B cell (primary cell): ENCODE results near the gene ADAMTS12. TPM values are rescaled to one million over a fixed set of nuclear protein-coding genes. Genes with fewer than 3 reads are reported as not detected.

Experiments used
- ATAC-seq: fragments of 200-7000 bp; cut with Tn5 transposase; one replicate; pipeline ENCODE4 v1.10.0; 2021; ENCODE audit warnings: low read depth, mild to moderate bottlenecking, moderate number of reproducible peaks, moderate library complexity
- CTCF ChIA-PET: fragments of 350-600 bp; sonication (Branson Sonifier 250); formaldehyde crosslinking; loops from one replicate; lab custom pipeline; 2021; ENCODE audit warnings: antibody characterized with exemption, inconsistent platforms; lab: Charles Lee
- POLR2A ChIA-PET: fragments of 350-600 bp; sonication (Branson Sonifier 250); formaldehyde crosslinking; loops from one replicate; lab custom pipeline; 2021; ENCODE audit warnings: antibody characterized with exemption; lab: Charles Lee
- DNase-seq: peaks from one replicate; pipeline ENCODE4 v3.0.0; 2013
- H2AFZ ChIP-seq: 2 replicates; pipeline ENCODE4 v1.6.1; 2012; ENCODE audit warnings: mild to moderate bottlenecking, low read depth, low read length; ENCODE audit not compliant: insufficient read depth, poor library complexity, severe bottlenecking
- H3K27ac ChIP-seq, 2 donors: 1 replicate in 1 of 2; 2 replicates in 1 of 2; pipeline ENCODE4 v1.5.1; 2012 to 2013; ENCODE audit warnings: low read length in 2 of 2, mild to moderate bottlenecking in 2 of 2, moderate library complexity in 1 of 2
- H3K27me3 ChIP-seq, 4 experiments: fragments of 200-600 bp in 1 of 4; sonication (generic) in 1 of 4; replicated peaks in 1 of 4; 1 replicate in 2 of 4; 2 replicates in 2 of 4; pipeline versions ENCODE4 v1.6.1 to v1.7.0; 2013 to 2016; ENCODE audit warnings: low read length in 3 of 4, mild to moderate bottlenecking in 2 of 4, mixed read lengths in 1 of 4, moderate library complexity in 1 of 4; ENCODE audit not compliant: insufficient read depth in 4 of 4, control insufficient read depth in 3 of 4; ENCODE audit errors: control extremely low read depth in 1 of 4
- H3K36me3 ChIP-seq, 2 experiments: replicated peaks in 1 of 2; 1 replicate in 1 of 2; 2 replicates in 1 of 2; pipeline versions ENCODE4 v1.6.1 to v1.7.1; 2013; ENCODE audit warnings: low read length in 1 of 2; ENCODE audit not compliant: insufficient read depth in 2 of 2, control insufficient read depth in 1 of 2; ENCODE audit errors: control extremely low read depth in 1 of 2, extremely low read depth in 1 of 2
- H3K4me1 ChIP-seq, 2 donors: fragments of 200-600 bp in 1 of 2; sonication (generic) in 1 of 2; 1 replicate in 1 of 2; 2 replicates in 1 of 2; pipeline versions ENCODE4 v1.5.1 to v1.6.1; 2013 to 2017; ENCODE audit warnings: low read length in 2 of 2; ENCODE audit not compliant: control insufficient read depth in 2 of 2, insufficient read depth in 2 of 2
- H3K4me2 ChIP-seq: replicated peaks from 2 replicates; pipeline ENCODE3; 2012; ENCODE audit warnings: mild to moderate bottlenecking, low read depth, low read length; ENCODE audit not compliant: poor library complexity, severe bottlenecking
- H3K4me3 ChIP-seq, 5 experiments: fragments of 200-600 bp in 1 of 5; sonication (generic) in 1 of 5; 1 replicate in 3 of 5; 2 replicates in 2 of 5; pipeline versions ENCODE4 v1.5.1 to v1.7.0; 2011 to 2016; ENCODE audit warnings: low read length in 4 of 5, mild to moderate bottlenecking in 4 of 5, low read depth in 2 of 5, control low read depth in 1 of 5, moderate library complexity in 1 of 5; ENCODE audit not compliant: insufficient read depth in 1 of 5; ENCODE audit errors: control extremely low read depth in 1 of 5, extremely low read depth in 1 of 5
- H3K79me2 ChIP-seq: fragments of 200-600 bp; sonication (generic); one replicate; pipeline ENCODE4 v1.6.0; 2016; ENCODE audit warnings: low read length; ENCODE audit not compliant: control insufficient read depth, insufficient read depth
- H3K9ac ChIP-seq: fragments of 200-600 bp; sonication (generic); 2 replicates; pipeline ENCODE4 v1.6.1; 2017; ENCODE audit warnings: mild to moderate bottlenecking, low read length, moderate library complexity
- H3K9me3 ChIP-seq, 3 donors: one replicate each; pipeline versions ENCODE4 v1.6.1 to v1.7.1; 2013; ENCODE audit warnings: low read length in 2 of 3; ENCODE audit not compliant: control insufficient read depth in 2 of 3, insufficient read depth in 1 of 3; ENCODE audit errors: control extremely low read depth in 1 of 3
- H4K20me1 ChIP-seq: 2 replicates; pipeline ENCODE4 v1.6.0; 2012; ENCODE audit warnings: mild to moderate bottlenecking, low read length; ENCODE audit not compliant: insufficient read depth, control insufficient read depth, poor library complexity, severe bottlenecking
- H3K27ac Mint-ChIP-seq: one replicate; pipeline ENCODE4 v1.8.0; 2021; ENCODE audit warnings: mixed read lengths
- H3K27me3 Mint-ChIP-seq: one replicate; pipeline ENCODE4 v1.8.0; 2021; ENCODE audit warnings: mixed read lengths
- H3K4me1 Mint-ChIP-seq: one replicate; pipeline ENCODE4 v1.8.0; 2021; ENCODE audit warnings: mixed read lengths
- H3K4me3 Mint-ChIP-seq: one replicate; pipeline ENCODE4 v1.8.0; 2021; ENCODE audit warnings: mixed read lengths
- H3K9me3 Mint-ChIP-seq: one replicate; pipeline ENCODE4 v1.8.0; 2022; ENCODE audit warnings: mixed read lengths; ENCODE audit not compliant: insufficient read depth
- CTCF ChIP-seq: fragments of 200-600 bp; IDR thresholded peaks from one replicate; pipeline ENCODE4 v1.8.0; 2022; ENCODE audit warnings: antibody characterized with exemption, mild to moderate bottlenecking
- EZH2 ChIP-seq: IDR thresholded peaks from 2 replicates; pipeline ENCODE4 v1.6.1; 2012; ENCODE audit warnings: borderline replicate concordance, low read depth, mild to moderate bottlenecking, moderate library complexity, low read length; ENCODE audit not compliant: insufficient read depth, poor library complexity, severe bottlenecking
- WGBS: methylation state at CpG from one replicate; pipeline ENCODE4 v1.1.5; 2013; ENCODE audit warnings: missing lambda C conversion rate; ENCODE audit not compliant: insufficient coverage; 5-methylcytosine and 5-hydroxymethylcytosine counted together
- intact Hi-C: fragments of 100-400 bp; cut with micrococcal nuclease; formaldehyde crosslinking; loops from one replicate; pipeline ENCODE4 v1.10.0; 2022
- polyA plus RNA-seq: library from polyadenylated mRNA; depleted of rRNA; stranded (reverse); fragments of >200 nt; gene quantifications from 2 replicates; pipeline ENCODE4 v1.2.3, GENCODE V29; 2012
- total RNA-seq, 2 donors: library from RNA; stranded (reverse); fragments of 120-200 nt in 1 of 2; gene quantifications; 1 replicate in 1 of 2; 2 replicates in 1 of 2; pipeline versions ENCODE4 v1.2.3 to v1.2.4, GENCODE V29; 2013 to 2022

Gene ADAMTS12
- total and polyA plus RNA-seq, 2 donors (not counting 1 experiment from before 2014, with no cell fraction given) = not detected

DNA sequence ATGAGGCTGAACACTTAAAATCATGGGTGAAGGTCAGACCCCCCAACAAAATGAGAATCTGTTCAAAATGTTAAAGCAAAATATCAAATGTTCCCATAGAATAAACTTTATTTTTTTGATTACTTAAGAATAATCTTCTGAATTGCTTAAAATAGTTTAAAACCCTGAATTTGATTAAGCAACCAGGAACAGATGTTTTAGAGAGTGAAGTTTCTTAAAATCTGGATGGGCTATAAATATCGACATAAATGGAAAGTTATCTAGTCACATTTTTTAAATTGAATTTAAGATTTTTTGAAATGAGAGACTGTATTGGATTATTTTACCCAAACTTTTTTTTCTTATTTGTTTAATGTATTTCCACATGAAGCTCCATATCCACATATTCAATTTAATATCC, 98.5 kb downstream of the ADAMTS12 start:
- POLR2A ChIA-PET = no interaction called here
- intact Hi-C loops = no loop called here
- H3K27ac Mint-ChIP-seq = no peak overlapping the region

GRCh38 chr5:33792559-33792958, 99.2 kb downstream of the ADAMTS12 start:
- Histone ChIP-seq H3K79me2 (no peaks in the 10 kb centered on the region), H3K27ac (no peak overlapping the region), H3K36me3 (no peaks in the 10 kb centered on the region), H3K4me2 (no peak overlapping the region), H4K20me1 (no peaks in the 10 kb centered on the region), H3K9ac (no peak overlapping the region), H3K4me3 (no peak overlapping the region), H2AFZ (no peak overlapping the region), H3K4me1 (no peaks in the 10 kb centered on the region), H3K9me3 (no peaks in the 10 kb centered on the region), H3K27me3 (no peaks in the 10 kb centered on the region)
- H3K9me3 Mint-ChIP-seq = no peaks in the 10 kb centered on the region
- intact Hi-C loops = no loop called here
- no peak overlapping the region for H3K4me3 Mint-ChIP-seq
- no peaks in the 10 kb centered on the region for H3K4me1 Mint-ChIP-seq
- no peak overlapping the region for H3K27ac Mint-ChIP-seq
- 95% methylated on average over 1 of the region's 1 CpG for WGBS
- ChIA-PET POLR2A (no interaction called here), CTCF (no interaction called here)
- H3K27me3 Mint-ChIP-seq = peaks cover 6% of the 10 kb centered on the region
- TF ChIP-seq EZH2 (no peak), CTCF (no peak)
- DNase-seq (no peak), ATAC-seq (no peak)

More for the DNA sequence above, 98.5 kb downstream of the ADAMTS12 start:
- Histone ChIP-seq H4K20me1 (no peaks in the 10 kb centered on the region), H3K9ac (no peak overlapping the region), H3K4me1 (no peaks in the 10 kb centered on the region), H3K79me2 (no peaks in the 10 kb centered on the region), H3K36me3 (no peaks in the 10 kb centered on the region), H3K27me3 (no peaks in the 10 kb centered on the region), H2AFZ (no peak overlapping the region), H3K9me3 (no peaks in the 10 kb centered on the region), H3K27ac (no peak overlapping the region), H3K4me2 (no peak overlapping the region), H3K4me3 (no peak overlapping the region)
- Mint-ChIP-seq H3K4me1 (no peaks in the 10 kb centered on the region), H3K9me3 (no peaks in the 10 kb centered on the region), H3K4me3 (no peak overlapping the region), H3K27me3 (peaks cover 6% of the 10 kb centered on the region)
- ATAC-seq (no peak), DNase-seq (no peak)
- WGBS = no CpG with 5 or more reads among the region's 1 CpG
- TF ChIP-seq EZH2 = no peak
- no peak for TF ChIP-seq CTCF
- CTCF ChIA-PET = no interaction called here
